Measurements from ENCODE around the gene SMAGP.
"Not testable (repeated sequence)": the region's sequence is repeated elsewhere in the genome, so short reads cannot be mapped to it uniquely, and the experiment has no call there.

Gene SMAGP

DNA sequence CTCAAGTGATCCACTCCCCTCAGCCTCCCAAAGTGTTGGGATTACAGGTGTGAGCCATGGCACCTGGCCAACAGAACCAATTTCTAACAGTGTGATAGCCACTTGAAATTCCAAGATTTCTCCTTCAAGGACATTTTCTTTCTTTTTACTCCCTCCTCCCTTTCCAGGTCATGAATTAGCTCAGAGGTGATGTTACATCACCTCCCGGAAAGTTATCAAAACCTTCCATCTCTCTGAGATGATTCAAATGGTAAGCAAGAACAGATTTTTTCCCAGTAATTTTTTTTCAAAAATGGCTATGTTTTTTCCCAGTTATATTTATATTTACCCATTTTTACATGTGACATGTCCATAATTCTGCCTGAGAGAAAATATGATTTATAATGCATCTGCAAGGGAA is 15.6 kb upstream of the SMAGP start:
- WGBS, 2 donors (ENCODE audit: extremely low coverage in 2 of 2, insufficient read length in 2 of 2, insufficient replicate concordance in 1 of 2) = no CpG with 5 or more reads among the region's 1 CpG
- Histone ChIP-seq H3K4ac (ENCODE audit: low read length) (no peak overlapping the region), H4K8ac (ENCODE audit: low read depth, low read length) (no peak overlapping the region), H2BK15ac (ENCODE audit: low read length) (no peak overlapping the region), H3K23ac (ENCODE audit: low read depth, low read length, poor library complexity) (no peak overlapping the region), H2BK12ac (ENCODE audit: low read length) (no peak overlapping the region), H3K9ac (ENCODE audit: low read depth, low read length, poor library complexity) (no peak overlapping the region), H2BK120ac (ENCODE audit: low read depth, low read length) (no peak overlapping the region), H3K4me2 (ENCODE audit: insufficient read depth, low read length, poor library complexity, severe bottlenecking) (no peak overlapping the region), H3K4me1 (ENCODE audit: control insufficient read depth in 2 of 2, insufficient read depth in 1 of 2, low read depth in 1 of 2, low read length in 2 of 2) (no peaks in the 10 kb centered on the region), H2AK5ac (ENCODE audit: low read depth, low read length) (no peak overlapping the region), H3K18ac (ENCODE audit: low read length) (no peak overlapping the region), H3K4me3 (ENCODE audit: low read length in 2 of 2) (no peak overlapping the region), H3K27ac (replicated peaks; ENCODE audit: low read length) (no peak overlapping the region), H3K14ac (ENCODE audit: low read length) (no peak overlapping the region), H2BK5ac (ENCODE audit: low read length) (no peak overlapping the region), H3K79me1 (ENCODE audit: low read depth, low read length) (no peaks in the 10 kb centered on the region), H3K36me3 (replicated peaks in 1 of 2; ENCODE audit: control insufficient read depth in 2 of 2, insufficient read depth in 2 of 2, low read length in 2 of 2) (no peaks in the 10 kb centered on the region), H2AFZ (ENCODE audit: low read length) (no peak overlapping the region), H3K9me3 (replicated peaks in 1 of 2; ENCODE audit: control insufficient read depth in 2 of 2, insufficient read depth in 1 of 2, low read depth in 1 of 2, low read length in 2 of 2) (no peaks in the 10 kb centered on the region), H3K27me3 (ENCODE audit: control insufficient read depth in 3 of 3, insufficient read depth in 3 of 3, low read depth in 1 of 3, low read length in 3 of 3) (peaks cover 0 to 3% (median 0%) of the 10 kb centered on the region in 3 experiments), H4K91ac (ENCODE audit: low read depth, low read length, poor library complexity) (no peak overlapping the region)
- DNase-seq (ENCODE audit: low spot score) = no peak

DNA sequence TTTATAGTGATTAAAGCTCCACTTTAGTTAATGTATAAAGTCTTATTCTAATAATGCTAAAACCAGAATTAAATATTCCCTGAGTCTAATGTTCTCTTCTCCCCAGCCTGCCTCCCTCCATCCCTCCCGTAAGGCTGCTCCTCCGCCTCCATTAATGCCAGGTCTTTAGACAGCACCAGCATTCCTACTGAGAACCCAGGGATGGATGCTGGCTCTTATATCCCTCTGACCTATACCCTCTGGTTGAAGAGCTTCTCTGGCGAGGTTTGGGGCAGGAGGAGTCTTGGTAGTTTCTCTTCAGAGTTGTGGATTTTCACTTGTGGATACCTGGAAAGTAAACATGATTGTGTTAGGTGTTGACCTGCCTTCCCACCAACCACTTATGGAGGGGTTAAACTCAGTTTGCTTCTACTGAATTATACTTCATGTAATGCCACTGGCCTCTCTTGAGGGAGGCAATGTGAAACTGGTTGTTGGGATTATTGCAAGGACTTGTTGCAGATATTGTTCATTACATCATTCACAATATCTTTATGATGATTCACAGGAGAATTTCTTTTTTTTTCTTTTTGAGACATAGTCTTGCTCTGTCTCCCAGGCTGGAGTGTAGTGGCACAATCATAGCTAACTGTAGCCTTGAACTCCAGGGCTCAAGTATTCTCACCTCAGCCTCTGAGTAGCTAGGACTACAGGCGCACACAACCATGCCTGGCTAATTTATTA is 11.1 kb upstream of the SMAGP start:
- no peak overlapping the region for H3K23ac ChIP-seq (ENCODE audit: low read depth, low read length, poor library complexity)
- H3K4me1 ChIP-seq (ENCODE audit: control insufficient read depth in 2 of 2, insufficient read depth in 1 of 2, low read depth in 1 of 2, low read length in 2 of 2) = no peaks in the 10 kb centered on the region
- no peak overlapping the region for H3K18ac ChIP-seq (ENCODE audit: low read length)
- no peak overlapping the region for H3K9ac ChIP-seq (ENCODE audit: low read depth, low read length, poor library complexity)
- no peak overlapping the region for H2BK5ac ChIP-seq (ENCODE audit: low read length)
- no peak overlapping the region for H4K8ac ChIP-seq (ENCODE audit: low read depth, low read length)
- no peak overlapping the region for H2AFZ ChIP-seq (ENCODE audit: low read length)
- no peak overlapping the region for H2BK12ac ChIP-seq (ENCODE audit: low read length)
- peaks cover 0 to 10% (median 0%) of the 10 kb centered on the region in 3 experiments for H3K27me3 ChIP-seq (ENCODE audit: control insufficient read depth in 3 of 3, insufficient read depth in 3 of 3, low read depth in 1 of 3, low read length in 3 of 3)
- H3K79me1 ChIP-seq (ENCODE audit: low read depth, low read length) = no peaks in the 10 kb centered on the region
- no peak overlapping the region for H2BK15ac ChIP-seq (ENCODE audit: low read length)
- WGBS, 2 donors (ENCODE audit: extremely low coverage in 2 of 2, insufficient read length in 2 of 2, insufficient replicate concordance in 1 of 2) = no CpG with 5 or more reads among the region's 4 CpGs
- H3K4me3 ChIP-seq (ENCODE audit: low read length in 2 of 2) = no peak overlapping the region
- H4K91ac ChIP-seq (ENCODE audit: low read depth, low read length, poor library complexity) = no peak overlapping the region
- no peaks in the 10 kb centered on the region for H3K9me3 ChIP-seq (replicated peaks in 1 of 2; ENCODE audit: control insufficient read depth in 2 of 2, insufficient read depth in 1 of 2, low read depth in 1 of 2, low read length in 2 of 2)
- H2AK5ac ChIP-seq (ENCODE audit: low read depth, low read length) = no peak overlapping the region
- DNase-seq (ENCODE audit: low spot score) = no peak
- no peak overlapping the region for H2BK120ac ChIP-seq (ENCODE audit: low read depth, low read length)
- no peak overlapping the region for H3K27ac ChIP-seq (replicated peaks; ENCODE audit: low read length)
- H3K14ac ChIP-seq (ENCODE audit: low read length) = no peak overlapping the region
- no peaks in the 10 kb centered on the region for H3K36me3 ChIP-seq (replicated peaks in 1 of 2; ENCODE audit: control insufficient read depth in 2 of 2, insufficient read depth in 2 of 2, low read length in 2 of 2)
- no peak overlapping the region for H3K4me2 ChIP-seq (ENCODE audit: insufficient read depth, low read length, poor library complexity, severe bottlenecking)
- H3K4ac ChIP-seq (ENCODE audit: low read length) = no peak overlapping the region

GRCh38 chr12:51275088-51275487 is 4.9 kb upstream of the SMAGP start:
- Histone ChIP-seq H2BK5ac (ENCODE audit: low read length) (no peak overlapping the region), H3K18ac (ENCODE audit: low read length) (no peak overlapping the region), H3K14ac (ENCODE audit: low read length) (no peak overlapping the region), H3K9me3 (replicated peaks in 1 of 2; ENCODE audit: control insufficient read depth in 2 of 2, insufficient read depth in 1 of 2, low read depth in 1 of 2, low read length in 2 of 2) (no peaks in the 10 kb centered on the region), H3K4me3 (ENCODE audit: low read length in 2 of 2) (no peak overlapping the region), H2AFZ (ENCODE audit: low read length) (no peak overlapping the region), H3K4me1 (ENCODE audit: control insufficient read depth in 2 of 2, insufficient read depth in 1 of 2, low read depth in 1 of 2, low read length in 2 of 2) (no peaks in the 10 kb centered on the region), H3K27me3 (ENCODE audit: control insufficient read depth in 3 of 3, insufficient read depth in 3 of 3, low read depth in 1 of 3, low read length in 3 of 3) (peaks cover 0 to 23% (median 6%) of the 10 kb centered on the region in 3 experiments), H2BK12ac (ENCODE audit: low read length) (no peak overlapping the region), H3K27ac (replicated peaks; ENCODE audit: low read length) (no peak overlapping the region), H3K4me2 (ENCODE audit: insufficient read depth, low read length, poor library complexity, severe bottlenecking) (no peak overlapping the region), H3K23ac (ENCODE audit: low read depth, low read length, poor library complexity) (no peak overlapping the region), H2BK120ac (ENCODE audit: low read depth, low read length) (no peak overlapping the region), H4K91ac (ENCODE audit: low read depth, low read length, poor library complexity) (no peak overlapping the region), H3K36me3 (replicated peaks in 1 of 2; ENCODE audit: control insufficient read depth in 2 of 2, insufficient read depth in 2 of 2, low read length in 2 of 2) (no peaks in the 10 kb centered on the region), H2BK15ac (ENCODE audit: low read length) (no peak overlapping the region), H3K4ac (ENCODE audit: low read length) (no peak overlapping the region), H3K79me1 (ENCODE audit: low read depth, low read length) (no peaks in the 10 kb centered on the region), H2AK5ac (ENCODE audit: low read depth, low read length) (no peak overlapping the region), H3K9ac (ENCODE audit: low read depth, low read length, poor library complexity) (no peak overlapping the region), H4K8ac (ENCODE audit: low read depth, low read length) (no peak overlapping the region)
- WGBS, 2 donors (ENCODE audit: extremely low coverage in 2 of 2, insufficient read length in 2 of 2, insufficient replicate concordance in 1 of 2) = no CpG with 5 or more reads among the region's 1 CpG
- no peak for DNase-seq (ENCODE audit: low spot score)

DNA sequence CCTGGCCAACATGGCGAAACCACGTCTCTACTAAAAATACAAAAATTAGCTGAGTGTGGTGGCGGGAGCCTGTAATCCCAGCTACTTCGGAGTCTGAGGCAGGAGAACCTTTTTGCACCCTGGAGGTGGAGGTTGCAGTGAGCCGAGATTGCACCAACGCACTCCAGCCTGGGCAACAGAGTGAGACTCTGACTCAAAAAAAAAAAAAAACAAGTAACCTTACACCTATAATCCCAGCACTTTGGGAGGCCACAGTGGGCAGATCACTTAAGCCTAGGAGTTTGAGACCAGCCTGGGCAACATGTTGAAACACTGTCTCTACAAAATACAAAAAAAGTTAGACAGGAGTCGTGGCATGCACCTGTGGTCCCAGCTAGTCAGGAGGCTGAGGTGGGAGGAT is 2.6 kb upstream of the SMAGP start:
- H3K36me3 ChIP-seq (replicated peaks in 1 of 2; ENCODE audit: control insufficient read depth in 2 of 2, insufficient read depth in 2 of 2, low read length in 2 of 2); H3K9ac ChIP-seq (ENCODE audit: low read depth, low read length, poor library complexity); H3K79me1 ChIP-seq (ENCODE audit: low read depth, low read length); H2BK5ac ChIP-seq (ENCODE audit: low read length); H3K23ac ChIP-seq (ENCODE audit: low read depth, low read length, poor library complexity); H3K4me2 ChIP-seq (ENCODE audit: insufficient read depth, low read length, poor library complexity, severe bottlenecking); H2AK5ac ChIP-seq (ENCODE audit: low read depth, low read length); H3K4me3 ChIP-seq (ENCODE audit: low read length in 2 of 2); H2BK12ac ChIP-seq (ENCODE audit: low read length); H3K4ac ChIP-seq (ENCODE audit: low read length); H4K8ac ChIP-seq (ENCODE audit: low read depth, low read length); H3K27ac ChIP-seq (replicated peaks; ENCODE audit: low read length); H3K9me3 ChIP-seq (replicated peaks in 1 of 2; ENCODE audit: control insufficient read depth in 2 of 2, insufficient read depth in 1 of 2, low read depth in 1 of 2, low read length in 2 of 2); H2BK15ac ChIP-seq (ENCODE audit: low read length); H3K14ac ChIP-seq (ENCODE audit: low read length); H4K91ac ChIP-seq (ENCODE audit: low read depth, low read length, poor library complexity); H2BK120ac ChIP-seq (ENCODE audit: low read depth, low read length); DNase-seq (ENCODE audit: low spot score); H2AFZ ChIP-seq (ENCODE audit: low read length); H3K18ac ChIP-seq (ENCODE audit: low read length); H3K4me1 ChIP-seq (ENCODE audit: control insufficient read depth in 2 of 2, insufficient read depth in 1 of 2, low read depth in 1 of 2, low read length in 2 of 2): not testable (repeated sequence)
- WGBS, 2 donors (ENCODE audit: extremely low coverage in 2 of 2, insufficient read length in 2 of 2, insufficient replicate concordance in 1 of 2) = no CpG with 5 or more reads among the region's 7 CpGs
- H3K27me3 ChIP-seq (ENCODE audit: control insufficient read depth in 3 of 3, insufficient read depth in 3 of 3, low read depth in 1 of 3, low read length in 3 of 3) = peaks cover 0 to 38% (median 6%) of the 10 kb centered on the region in 3 experiments

All from neuronal stem cell (in vitro differentiated cells).